ENCODE results near the gene EVPL.

GRCh38 chr17:76075364-76076145 is 48.4 kb upstream of the EVPL start:
- no peak for TF ChIP-seq CTCF (IDR thresholded peaks at IDR 0.05; ENCODE audit: insufficient read depth, low read depth, low read length)
- TF ChIP-seq EZH2 (IDR thresholded peaks at IDR 0.05; ENCODE audit: insufficient read depth, low read length): no peak

Data from astrocyte (in vitro differentiated cells and primary cell).